Astrocyte (in vitro differentiated cells and primary cell): ENCODE results near the gene PGA3.

Source experiments
- EZH2 ChIP-seq: IDR thresholded peaks from 2 replicates; pipeline ENCODE4 v1.6.1; 2012; ENCODE audit warnings: mild to moderate bottlenecking, low read length, inconsistent platforms; ENCODE audit not compliant: insufficient read depth
- TF ChIP-seq, protein P1 (sequence below): IDR thresholded peaks from 2 replicates; pipeline ENCODE4 v1.5.1; 2011; ENCODE audit warnings: low read depth, mild to moderate bottlenecking, inconsistent platforms, low read length, moderate library complexity; ENCODE audit not compliant: insufficient read depth

DNA sequence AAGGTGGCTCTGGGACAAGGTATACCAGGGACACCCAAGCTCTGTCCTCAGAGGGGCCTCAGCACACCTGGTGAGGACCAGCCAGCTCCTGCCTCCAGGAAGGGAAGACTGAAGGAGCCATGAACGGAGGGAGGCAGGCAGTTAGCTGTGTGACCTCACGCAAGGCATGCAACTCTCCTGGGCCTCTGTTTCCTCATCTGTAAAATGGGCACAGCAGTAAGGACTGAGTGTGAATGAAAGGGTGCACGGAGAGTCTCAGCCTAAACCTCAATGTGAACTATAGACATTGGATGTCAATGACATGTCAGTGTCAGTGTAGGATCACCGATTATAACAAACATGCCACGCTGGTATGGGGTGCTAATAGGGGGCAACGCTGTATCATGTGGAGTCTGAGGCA is 56.0 kb downstream of the PGA3 start:
- TF ChIP-seq EZH2: no peak
- TF ChIP-seq, protein P1, sequence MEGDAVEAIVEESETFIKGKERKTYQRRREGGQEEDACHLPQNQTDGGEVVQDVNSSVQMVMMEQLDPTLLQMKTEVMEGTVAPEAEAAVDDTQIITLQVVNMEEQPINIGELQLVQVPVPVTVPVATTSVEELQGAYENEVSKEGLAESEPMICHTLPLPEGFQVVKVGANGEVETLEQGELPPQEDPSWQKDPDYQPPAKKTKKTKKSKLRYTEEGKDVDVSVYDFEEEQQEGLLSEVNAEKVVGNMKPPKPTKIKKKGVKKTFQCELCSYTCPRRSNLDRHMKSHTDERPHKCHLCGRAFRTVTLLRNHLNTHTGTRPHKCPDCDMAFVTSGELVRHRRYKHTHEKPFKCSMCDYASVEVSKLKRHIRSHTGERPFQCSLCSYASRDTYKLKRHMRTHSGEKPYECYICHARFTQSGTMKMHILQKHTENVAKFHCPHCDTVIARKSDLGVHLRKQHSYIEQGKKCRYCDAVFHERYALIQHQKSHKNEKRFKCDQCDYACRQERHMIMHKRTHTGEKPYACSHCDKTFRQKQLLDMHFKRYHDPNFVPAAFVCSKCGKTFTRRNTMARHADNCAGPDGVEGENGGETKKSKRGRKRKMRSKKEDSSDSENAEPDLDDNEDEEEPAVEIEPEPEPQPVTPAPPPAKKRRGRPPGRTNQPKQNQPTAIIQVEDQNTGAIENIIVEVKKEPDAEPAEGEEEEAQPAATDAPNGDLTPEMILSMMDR: no peak
